ENCODE results near the gene NCR3LG1. TPM values are rescaled to one million over a fixed set of nuclear protein-coding genes. Genes with fewer than 3 reads are reported as not detected.

Gene NCR3LG1
- total and polyA plus RNA-seq, 2 of the 8 experiments (the other 6 are each of a cell fraction or from before 2014, with no cell fraction given): 0.68 to 1.9 TPM

- no peak for TF ChIP-seq NANOG (IDR thresholded peaks at IDR 0.05; ENCODE audit: insufficient read depth, low read depth, low read length, poor library complexity, severe bottlenecking)
- no peak for TF ChIP-seq SP1 (IDR thresholded peaks at IDR 0.05; ENCODE audit: low read depth, low read length)
- no peak for TF ChIP-seq CBX5 (IDR thresholded peaks at IDR 0.05; ENCODE audit: low read depth, low read length)
- TF ChIP-seq SP4 (IDR thresholded peaks at IDR 0.05; ENCODE audit: low read length): no peak
- no peak for TF ChIP-seq EZH2 (IDR thresholded peaks at IDR 0.05; ENCODE audit: low read depth, low read length, severe bottlenecking)
- no peak for TF ChIP-seq TAF1 (IDR thresholded peaks at IDR 0.05; ENCODE audit: low read depth, low read length)
These were observed 33.9 kb downstream of the NCR3LG1 start (continued) for GRCh38 chr11:17385492-17385891.

All from H1 (cell line).